ENCODE data around the gene PML. TPM values are rescaled to one million over a fixed set of nuclear protein-coding genes. Genes with fewer than 3 reads are reported as not detected.

PML gene
- polyA plus RNA-seq, 1 experiment = 14.3 TPM

DNA sequence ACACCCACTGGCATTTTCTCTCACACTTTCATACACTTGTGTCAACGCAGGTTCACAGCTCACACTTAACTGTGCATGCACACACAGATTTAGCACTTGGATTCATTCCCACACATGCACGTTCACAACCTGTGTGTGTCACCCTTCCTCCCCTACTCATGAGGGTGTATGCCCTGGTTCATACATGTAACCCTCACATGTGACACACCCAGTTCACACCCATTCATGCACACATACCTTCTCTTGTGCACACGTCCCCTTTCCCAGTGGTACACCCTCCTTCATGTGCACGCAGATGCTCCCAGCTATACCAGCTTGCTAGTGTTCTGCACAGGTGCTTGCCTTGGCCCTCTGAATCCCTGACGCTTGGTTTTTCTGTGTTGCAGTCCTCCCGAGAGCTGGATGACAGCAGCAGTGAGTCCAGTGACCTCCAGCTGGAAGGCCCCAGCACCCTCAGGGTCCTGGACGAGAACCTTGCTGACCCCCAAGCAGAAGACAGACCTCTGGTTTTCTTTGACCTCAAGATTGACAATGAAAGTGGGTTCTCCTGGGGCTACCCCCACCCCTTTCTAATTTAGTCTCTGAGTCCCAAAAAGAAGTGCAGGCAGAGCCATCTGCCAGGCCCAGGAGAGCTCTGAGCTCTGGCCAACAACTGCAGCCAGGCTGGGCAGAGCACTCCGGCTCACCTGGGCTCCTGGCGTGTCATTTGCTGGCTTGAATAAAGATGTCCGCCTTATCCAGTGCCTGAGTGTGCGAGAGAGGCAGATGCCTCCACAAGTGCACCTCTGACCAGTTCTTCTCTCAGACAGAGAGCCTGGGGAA lies 48.3 kb downstream of the PML start:
- POLR2A ChIA-PET = no interaction called here

DNA sequence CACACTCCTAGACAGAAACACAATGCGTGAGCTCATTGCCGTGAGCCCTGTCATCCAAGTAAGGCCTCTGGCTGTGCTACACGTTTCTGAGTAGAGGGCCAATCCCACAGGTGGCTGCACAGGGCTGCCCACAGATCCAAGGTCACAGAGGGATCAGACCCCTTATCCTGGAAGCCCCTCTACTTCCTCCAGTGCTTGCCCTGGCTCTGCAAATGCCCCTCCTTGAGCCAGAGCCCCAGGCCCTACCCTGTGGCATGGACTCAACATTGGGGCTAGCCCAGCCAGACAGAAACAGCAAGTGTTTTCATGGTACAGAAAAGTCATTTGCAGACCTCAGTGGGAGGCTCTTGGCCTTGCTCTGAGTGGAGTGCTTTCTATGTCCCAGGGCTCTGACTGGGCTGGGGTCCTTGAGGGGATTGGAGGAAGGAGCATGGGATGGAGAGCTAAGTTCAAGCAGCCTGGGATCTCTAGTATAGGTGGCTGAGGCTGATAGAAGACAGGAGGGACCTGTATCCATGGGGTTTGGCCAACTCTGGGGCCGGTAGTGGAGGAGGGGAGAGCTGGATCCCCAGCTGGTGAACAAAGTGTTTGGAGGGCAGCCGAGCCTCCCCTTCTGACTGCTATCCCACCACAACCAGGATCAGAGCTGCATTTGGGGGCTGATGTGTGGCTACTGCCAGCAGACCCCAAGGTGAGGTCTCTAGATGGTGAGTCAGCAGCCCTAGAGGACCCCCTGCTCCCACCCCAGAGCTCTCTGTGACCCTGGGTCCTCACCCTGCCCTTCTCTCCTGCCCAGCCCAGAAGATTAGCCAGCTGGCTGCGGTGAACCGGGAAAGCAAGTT lies 49.1 kb downstream of the PML start:
- Histone ChIP-seq H3K36me3 (ENCODE audit: control insufficient read depth, insufficient read depth, low read length) (peaks cover 5% of the 10 kb centered on the region), H3K27me3 (ENCODE audit: control insufficient read depth, insufficient read depth, low read length) (no peaks in the 10 kb centered on the region), H3K4me3 (ENCODE audit: low read depth, low read length) (no peak overlapping the region)
- ChIA-PET POLR2A (no interaction called here), CTCF (interaction anchor here (1.1 to 2.2 kb wide), 5 partner anchors 10 to 92 kb away, joined by 3 to 10 read pairs (median 4); no protein-coding TSS in a partner anchor)
- DNase-seq (ENCODE audit: low read depth) = no peak
- TF ChIP-seq, protein P1, sequence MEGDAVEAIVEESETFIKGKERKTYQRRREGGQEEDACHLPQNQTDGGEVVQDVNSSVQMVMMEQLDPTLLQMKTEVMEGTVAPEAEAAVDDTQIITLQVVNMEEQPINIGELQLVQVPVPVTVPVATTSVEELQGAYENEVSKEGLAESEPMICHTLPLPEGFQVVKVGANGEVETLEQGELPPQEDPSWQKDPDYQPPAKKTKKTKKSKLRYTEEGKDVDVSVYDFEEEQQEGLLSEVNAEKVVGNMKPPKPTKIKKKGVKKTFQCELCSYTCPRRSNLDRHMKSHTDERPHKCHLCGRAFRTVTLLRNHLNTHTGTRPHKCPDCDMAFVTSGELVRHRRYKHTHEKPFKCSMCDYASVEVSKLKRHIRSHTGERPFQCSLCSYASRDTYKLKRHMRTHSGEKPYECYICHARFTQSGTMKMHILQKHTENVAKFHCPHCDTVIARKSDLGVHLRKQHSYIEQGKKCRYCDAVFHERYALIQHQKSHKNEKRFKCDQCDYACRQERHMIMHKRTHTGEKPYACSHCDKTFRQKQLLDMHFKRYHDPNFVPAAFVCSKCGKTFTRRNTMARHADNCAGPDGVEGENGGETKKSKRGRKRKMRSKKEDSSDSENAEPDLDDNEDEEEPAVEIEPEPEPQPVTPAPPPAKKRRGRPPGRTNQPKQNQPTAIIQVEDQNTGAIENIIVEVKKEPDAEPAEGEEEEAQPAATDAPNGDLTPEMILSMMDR (IDR thresholded peaks at IDR 0.05; ENCODE audit: insufficient read depth, low read depth, low read length) = no peak

More for the DNA sequence above, 48.3 kb downstream of the PML start:
- CTCF ChIA-PET = interaction anchor here (1.1 to 7.1 kb wide), 3 partner anchors 11 to 70 kb away, joined by 3 to 119 read pairs (median 3); no protein-coding TSS in a partner anchor
- Histone ChIP-seq H3K4me3 (ENCODE audit: low read depth, low read length) (no peak overlapping the region), H3K36me3 (ENCODE audit: control insufficient read depth, insufficient read depth, low read length) (peaks cover 5% of the 10 kb centered on the region), H3K27me3 (ENCODE audit: control insufficient read depth, insufficient read depth, low read length) (no peaks in the 10 kb centered on the region)
- no peak for DNase-seq (ENCODE audit: low read depth)
- TF ChIP-seq, protein P1 (IDR thresholded peaks at IDR 0.05; ENCODE audit: insufficient read depth, low read depth, low read length) = no peak

DNA sequence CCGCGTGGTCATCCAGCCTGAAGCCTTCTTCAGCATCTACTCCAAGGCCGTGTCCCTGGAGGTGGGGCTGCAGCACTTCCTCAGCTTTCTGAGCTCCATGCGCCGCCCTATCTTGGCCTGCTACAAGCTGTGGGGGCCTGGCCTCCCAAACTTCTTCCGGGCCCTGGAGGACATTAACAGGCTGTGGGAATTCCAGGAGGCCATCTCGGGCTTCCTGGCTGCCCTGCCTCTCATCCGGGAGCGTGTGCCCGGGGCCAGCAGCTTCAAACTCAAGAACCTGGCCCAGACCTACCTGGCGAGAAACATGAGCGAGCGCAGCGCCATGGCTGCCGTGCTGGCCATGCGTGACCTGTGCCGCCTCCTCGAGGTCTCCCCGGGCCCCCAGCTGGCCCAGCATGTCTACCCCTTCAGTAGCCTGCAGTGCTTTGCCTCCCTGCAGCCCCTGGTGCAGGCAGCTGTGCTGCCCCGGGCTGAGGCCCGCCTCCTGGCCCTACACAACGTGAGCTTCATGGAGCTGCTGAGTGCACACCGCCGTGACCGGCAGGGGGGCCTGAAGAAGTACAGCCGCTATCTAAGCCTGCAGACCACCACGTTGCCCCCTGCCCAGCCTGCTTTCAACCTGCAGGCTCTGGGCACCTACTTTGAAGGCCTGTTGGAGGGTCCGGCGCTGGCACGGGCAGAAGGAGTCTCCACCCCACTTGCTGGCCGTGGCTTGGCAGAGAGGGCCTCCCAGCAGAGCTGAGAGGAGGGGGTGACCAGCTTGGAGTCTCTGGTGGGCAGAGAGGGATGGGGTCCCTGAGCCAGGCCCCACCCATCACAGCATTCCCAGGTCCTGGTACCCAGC lies 50.0 kb downstream of the PML start:
- Histone ChIP-seq H3K36me3 (ENCODE audit: control insufficient read depth, insufficient read depth, low read length) (peaks cover 5% of the 10 kb centered on the region), H3K27me3 (ENCODE audit: control insufficient read depth, insufficient read depth, low read length) (no peaks in the 10 kb centered on the region), H3K4me3 (ENCODE audit: low read depth, low read length) (no peak overlapping the region)
- ChIA-PET POLR2A (no interaction called here), CTCF (interaction anchor here (0.7 to 2.2 kb wide), 8 partner anchors 8 to 93 kb away, joined by 3 to 10 read pairs (median 4); no protein-coding TSS in a partner anchor)
- TF ChIP-seq, protein P1 (IDR thresholded peaks at IDR 0.05; ENCODE audit: insufficient read depth, low read depth, low read length) = no peak
- no peak for DNase-seq (ENCODE audit: low read depth)

DNA sequence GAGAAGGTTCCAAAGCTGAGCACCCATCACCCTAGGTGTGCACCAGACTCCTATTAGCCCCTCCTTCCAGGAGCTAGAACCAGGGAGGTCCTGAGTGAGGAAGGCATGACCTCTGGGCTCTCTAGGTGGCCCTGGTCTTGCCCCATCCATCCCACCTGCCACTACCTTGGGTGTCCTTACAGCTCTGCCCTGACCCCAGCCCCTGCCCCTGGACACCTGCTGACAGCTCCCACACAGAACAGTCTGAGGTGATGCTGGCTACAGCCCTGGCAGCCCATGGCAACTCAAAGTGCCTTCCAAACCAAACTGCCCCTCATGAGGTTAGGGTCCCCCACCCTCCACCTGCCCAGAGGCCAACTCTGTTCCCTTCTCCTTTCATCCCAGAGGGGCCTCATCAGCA lies 50.7 kb downstream of the PML start:
- POLR2A ChIA-PET = no interaction called here
- CTCF ChIA-PET = interaction anchor here (0.7 to 2.2 kb wide), 8 partner anchors 8 to 94 kb away, joined by 3 to 10 read pairs (median 4); no protein-coding TSS in a partner anchor
- Histone ChIP-seq H3K27me3 (ENCODE audit: control insufficient read depth, insufficient read depth, low read length) (no peaks in the 10 kb centered on the region), H3K36me3 (ENCODE audit: control insufficient read depth, insufficient read depth, low read length) (peaks cover 5% of the 10 kb centered on the region), H3K4me3 (ENCODE audit: low read depth, low read length) (no peak overlapping the region)
- TF ChIP-seq, protein P1 (IDR thresholded peaks at IDR 0.05; ENCODE audit: insufficient read depth, low read depth, low read length) = no peak
- DNase-seq (ENCODE audit: low read depth) = no peak
